HG03097 (cell line): ENCODE results near the gene CCDC63.

Experiments
- ATAC-seq: cut with Tn5 transposase; IDR thresholded peaks from one replicate; pipeline ENCODE4 v1.9.1; 2021; ENCODE audit not compliant: unreplicated experiment, low FRiP score

CCDC63 gene

DNA sequence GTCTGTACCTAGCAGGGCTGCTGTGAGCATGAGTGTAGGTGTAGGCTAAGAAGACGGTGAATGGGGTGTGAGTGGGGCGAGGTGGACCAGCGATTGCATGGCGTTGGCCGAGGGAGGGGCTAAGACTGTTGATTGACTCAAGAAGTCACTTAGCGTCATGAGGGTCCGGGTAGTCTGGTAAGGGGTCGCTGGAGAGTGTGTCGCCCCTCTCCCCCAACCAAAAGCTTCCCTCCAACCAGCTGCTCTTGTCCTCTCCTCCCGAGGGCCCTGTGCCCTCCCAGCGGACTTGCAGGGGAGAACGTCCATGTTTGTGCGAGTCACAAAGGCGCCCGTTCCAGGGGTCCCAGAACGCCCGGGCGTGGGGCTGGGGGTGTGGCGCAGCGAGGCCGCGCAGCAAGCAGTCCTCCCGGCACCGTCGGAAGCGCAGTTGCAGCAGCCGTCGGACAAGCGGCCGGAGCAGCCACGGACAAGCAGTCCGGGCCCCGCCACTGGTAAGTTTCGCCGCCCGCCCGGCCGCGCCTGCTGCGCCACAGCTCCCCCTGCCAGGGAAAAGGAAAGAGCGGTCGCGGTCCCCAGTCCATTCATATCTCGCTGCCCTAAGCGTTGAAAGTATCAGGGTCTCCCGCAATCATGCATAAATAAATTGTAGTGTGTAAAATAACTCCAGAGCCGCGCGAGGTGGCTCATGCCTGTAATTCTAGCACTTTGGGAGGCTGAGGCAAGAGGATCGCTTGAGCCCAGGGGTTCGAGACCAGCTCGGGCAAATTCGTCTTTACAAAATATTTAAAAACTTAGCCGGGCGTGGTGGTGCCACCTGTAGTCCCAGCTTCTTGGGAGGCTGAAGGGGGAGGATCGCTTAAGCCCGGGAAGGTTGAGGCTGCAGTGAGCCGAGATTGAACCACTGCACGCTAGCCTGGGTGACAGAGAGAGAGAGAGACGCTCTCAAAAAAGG lies at the start of gene CCDC63:
TSS of gene CCDC63 (plus strand) at position 373 of the 952 bp plus-strand sequence. CDS start 5,968 bp downstream, outside the sequence.
- no peak for ATAC-seq

DNA sequence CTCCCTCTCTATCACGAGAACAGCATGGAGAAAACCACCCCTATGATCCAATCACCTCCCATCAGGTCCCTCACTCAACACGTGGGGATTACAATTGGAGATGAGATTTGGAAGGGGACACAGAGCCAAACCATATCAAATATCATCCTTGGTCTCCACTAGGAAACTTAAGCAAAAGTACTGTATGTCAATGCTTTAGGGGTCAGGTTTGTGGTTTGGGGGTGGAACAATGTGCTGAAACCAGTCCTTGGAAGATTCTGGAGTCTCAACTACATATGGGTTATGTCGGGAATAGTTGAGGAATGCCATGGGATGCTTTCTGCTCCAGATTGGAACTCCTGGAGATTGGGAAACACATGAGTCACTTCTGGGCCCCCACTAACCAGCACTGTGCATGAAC lies 48.3 kb upstream of the CCDC63 start:
- ATAC-seq = no peak

DNA sequence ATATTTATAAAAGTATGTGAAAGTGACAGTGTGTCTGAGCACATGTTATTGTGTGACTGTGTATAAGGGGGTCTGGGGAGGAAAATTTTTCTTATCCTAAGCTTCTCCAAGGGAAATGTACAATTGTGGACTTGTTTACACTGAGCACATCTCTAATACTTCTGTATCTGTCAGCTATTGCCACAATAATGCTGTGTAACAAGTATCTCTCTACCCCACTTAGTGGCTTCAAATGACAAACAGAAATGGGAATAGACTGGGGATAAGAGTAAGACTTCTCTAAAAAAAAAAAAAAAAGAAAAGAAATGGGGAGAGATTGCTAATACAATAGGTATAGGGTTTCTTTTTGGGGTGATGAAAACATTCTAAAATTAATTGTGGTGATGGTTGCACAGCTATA lies 44.3 kb upstream of the CCDC63 start:
- no peak for ATAC-seq

DNA sequence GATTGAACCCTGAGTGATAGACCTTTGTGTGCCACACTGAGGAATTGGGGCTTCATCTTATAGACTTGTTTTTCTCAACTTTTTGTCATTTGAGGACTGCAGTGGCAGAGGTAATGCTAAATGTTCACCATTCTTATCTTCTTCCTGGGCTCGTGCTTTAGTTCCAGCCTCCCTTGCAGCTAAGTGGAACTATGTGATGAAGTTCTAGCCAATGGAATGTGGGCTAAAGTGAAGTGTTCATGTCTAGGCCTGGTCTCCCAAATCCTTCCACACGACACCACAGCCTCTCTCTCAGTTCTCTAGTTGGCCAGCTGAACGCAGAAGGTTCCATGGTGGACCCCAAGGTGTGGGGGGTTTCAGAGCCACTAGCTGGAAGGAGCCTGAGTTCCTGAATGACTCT lies 42.4 kb upstream of the CCDC63 start:
- no peak for ATAC-seq

DNA sequence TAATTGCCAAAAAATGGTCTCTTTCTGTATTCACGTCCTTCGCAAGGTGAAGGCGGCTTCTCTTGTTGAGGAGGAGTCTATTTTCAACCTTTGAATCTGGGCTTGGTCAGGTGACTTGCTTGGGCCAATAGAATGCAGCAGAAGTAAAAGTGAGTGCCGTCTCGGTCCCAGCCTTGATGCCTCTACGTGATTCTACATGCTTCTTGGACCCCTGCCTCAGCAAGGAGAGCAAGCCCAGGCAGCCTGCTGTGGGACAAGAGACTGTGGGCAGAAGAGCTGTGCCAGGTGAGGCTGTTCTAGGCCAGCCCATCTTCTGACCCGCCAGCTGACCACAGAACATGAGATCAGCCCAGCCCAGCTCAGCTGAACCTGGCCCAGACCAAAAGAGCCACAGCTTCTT lies 39.1 kb upstream of the CCDC63 start:
- no peak for ATAC-seq

DNA sequence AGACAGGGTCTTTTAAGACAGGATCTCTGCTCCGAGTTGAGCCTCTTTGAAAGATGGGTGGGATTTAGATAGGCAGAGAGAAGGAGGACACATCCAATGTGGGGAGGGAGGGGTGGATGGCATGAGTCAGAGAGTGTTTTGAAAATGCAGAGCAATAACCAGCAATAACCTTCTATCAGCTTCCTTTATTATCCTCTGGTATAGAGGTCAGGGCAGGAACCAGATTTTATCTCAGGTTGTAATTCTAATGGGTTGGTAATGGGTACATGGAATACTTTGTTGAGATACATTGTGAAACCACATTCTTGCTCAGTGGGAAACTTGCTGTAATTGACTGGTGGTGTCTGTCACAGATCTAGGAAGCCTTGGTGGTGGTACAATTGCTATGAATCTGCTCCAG lies 37.6 kb upstream of the CCDC63 start:
- ATAC-seq = no peak

DNA sequence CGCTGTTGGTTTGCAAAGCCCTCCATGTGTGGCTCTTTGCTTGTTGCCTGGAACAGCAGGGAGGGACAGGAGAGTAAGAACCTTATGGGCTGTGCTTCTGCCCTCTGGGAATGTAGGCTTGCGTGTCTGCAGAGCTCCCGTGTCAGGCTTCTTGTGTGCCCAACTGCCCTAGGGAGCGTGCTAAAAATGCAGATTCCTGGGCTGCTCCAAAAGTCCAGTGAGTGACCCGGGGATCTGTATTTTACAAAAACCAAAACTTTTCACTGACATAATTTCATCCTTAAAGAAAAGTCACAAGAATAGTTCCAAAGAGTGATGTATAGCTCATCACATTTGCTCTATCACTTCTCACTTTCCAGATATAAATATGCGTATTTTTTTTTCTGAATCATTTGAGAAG lies 34.8 kb upstream of the CCDC63 start:
- no peak for ATAC-seq

DNA sequence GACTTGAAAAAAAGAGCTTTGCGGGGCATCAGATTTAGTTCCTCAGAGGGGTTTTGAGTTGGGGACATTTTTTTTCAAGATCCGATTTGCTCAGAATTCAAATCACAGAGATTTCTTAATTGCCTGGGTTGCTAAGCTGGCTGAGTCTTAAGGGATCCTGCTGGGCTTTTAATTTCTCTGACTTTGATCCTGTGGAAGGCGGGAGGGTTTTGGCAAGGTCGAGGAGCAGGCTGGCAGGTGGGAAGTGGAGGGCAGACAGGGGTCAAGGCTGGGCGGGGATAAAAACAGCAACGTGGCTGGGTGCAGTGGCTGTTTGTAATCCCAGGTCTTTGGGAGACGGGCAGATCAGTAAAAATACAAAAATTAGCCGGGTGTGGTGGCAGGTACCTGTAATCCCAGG lies 33.5 kb upstream of the CCDC63 start:
- no peak for ATAC-seq

DNA sequence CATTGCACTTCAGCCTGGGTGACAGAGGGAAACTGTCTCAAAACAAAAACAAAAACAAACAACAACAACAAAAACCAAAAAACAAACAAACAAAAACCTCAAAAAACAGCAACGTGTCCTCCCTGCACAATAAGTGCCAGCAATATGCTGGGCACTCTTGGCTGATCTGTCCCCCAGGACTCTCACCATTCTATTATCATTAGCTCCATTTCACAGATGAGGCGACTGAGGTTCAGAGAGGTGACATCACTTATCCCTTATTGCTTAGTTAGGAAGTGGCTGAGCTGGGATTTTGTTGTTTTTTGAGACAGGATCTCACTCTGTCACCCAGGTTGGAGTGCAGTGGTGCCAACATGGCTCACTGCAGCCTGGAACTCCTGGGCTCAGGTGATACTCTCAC lies 33.0 kb upstream of the CCDC63 start:
- ATAC-seq = no peak

DNA sequence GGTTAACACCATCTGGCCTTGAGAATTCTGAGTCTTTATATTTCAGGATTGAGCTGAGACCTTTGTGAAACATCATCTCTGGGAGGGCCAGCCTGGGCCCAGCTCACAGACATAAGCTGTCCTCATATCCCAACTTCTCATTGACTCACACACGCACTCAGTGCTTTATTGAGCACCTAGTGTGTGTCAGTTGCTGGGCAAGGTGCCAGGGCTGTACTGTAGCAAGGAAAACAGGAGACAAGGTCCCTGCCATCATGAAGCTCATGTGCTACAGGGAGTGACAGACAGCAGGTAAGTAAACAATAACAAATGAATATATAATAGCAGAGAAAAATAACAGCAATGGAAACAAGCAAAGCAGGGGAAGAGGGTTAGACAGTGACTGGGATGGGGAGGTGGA lies 30.5 kb upstream of the CCDC63 start:
- ATAC-seq = no peak

DNA sequence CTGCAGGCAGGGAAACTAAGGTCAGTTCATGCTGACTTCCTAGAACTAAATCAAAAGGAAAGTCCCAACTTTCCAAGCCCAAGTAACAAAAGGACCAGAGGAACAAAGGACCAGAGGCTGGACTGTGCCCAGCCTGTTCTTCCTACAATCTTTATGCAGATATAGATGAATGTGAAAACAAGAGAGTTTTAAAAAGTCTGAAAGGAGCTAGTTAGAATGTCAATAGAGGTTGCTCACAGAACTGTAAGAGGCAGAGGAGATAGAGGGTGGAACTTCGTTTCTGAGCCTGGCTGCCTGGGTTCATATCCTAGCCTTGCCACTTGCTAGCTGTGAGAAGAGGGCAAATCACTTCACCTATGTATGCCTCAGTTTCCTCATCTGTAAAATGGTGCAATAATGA lies 30.0 kb upstream of the CCDC63 start:
- no peak for ATAC-seq

DNA sequence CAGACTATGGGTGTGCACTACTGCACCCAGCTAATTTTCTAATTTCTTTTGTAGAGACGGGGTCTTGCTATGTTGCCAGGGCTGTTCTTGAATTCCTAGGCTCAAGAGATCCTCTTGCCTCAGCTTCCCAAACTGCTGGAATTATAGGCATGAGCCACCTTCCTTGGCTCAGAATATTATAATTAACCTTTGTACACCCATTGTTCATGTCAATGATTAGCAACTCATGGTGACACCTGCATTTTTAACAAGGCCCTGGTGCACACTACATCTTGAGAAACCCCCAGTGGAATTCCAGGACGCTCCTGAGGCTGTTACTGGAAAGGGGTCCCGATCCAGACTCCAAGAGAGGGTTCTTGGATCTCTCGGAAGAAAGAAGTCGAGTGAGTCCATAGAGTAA lies 28.3 kb upstream of the CCDC63 start:
- no peak for ATAC-seq

DNA sequence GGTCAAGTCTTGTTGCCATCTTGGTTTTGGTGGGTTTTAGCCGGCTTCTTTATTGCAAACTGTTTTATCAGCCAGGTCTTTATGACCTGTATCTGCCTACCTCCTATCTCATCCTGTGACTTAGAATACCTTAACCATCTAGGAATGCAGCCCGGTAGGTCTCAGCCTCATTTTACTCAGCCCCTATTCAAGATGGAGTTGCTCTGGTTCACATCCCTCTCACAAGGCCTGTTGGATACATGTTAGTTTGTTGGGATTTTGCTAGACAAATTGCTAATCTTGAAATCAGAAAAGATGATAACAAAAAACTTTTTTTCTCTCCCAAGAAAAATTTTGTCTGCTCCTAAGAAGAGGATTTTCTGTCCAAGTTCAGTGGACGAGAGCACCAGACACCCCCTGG lies 27.6 kb upstream of the CCDC63 start:
- no peak for ATAC-seq

DNA sequence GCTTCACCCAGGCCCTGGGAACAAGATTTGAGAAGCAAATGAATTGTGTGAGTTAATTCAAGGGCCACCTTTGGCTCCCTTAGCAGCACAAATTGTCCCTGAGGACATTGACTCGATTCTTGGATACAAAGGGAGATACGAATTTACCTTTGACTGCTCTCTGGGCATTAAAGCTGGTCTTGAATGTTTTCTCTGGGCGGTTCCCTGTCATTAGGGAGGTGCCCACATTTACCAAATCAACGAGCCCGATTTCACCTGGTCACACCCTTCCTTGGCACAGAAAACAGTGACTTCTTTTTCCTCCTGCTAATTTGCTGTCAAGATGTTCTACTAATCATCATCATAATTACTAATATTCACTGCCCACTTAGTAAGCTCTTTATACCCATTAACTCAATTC lies 27.1 kb upstream of the CCDC63 start:
- no peak for ATAC-seq

DNA sequence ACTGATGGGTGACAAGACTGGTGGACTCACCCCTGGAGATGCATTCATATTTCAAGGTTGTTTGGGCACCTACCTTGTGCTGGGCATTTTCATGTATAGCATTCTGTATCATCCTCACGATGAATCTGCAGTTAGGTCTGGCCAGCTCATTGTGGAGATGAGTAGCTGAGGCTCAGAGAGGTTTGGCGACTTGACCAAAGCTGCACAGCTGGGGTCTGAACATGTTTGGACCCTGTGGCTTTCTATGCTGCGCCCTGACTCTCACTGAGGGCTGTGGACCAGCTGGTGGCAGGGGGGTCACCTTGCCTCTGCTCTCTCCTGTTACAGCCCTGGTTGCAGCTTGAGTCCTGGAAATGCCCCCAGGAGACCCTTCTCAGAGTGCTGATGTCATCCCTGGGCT lies 24.9 kb upstream of the CCDC63 start:
- ATAC-seq = no peak

DNA sequence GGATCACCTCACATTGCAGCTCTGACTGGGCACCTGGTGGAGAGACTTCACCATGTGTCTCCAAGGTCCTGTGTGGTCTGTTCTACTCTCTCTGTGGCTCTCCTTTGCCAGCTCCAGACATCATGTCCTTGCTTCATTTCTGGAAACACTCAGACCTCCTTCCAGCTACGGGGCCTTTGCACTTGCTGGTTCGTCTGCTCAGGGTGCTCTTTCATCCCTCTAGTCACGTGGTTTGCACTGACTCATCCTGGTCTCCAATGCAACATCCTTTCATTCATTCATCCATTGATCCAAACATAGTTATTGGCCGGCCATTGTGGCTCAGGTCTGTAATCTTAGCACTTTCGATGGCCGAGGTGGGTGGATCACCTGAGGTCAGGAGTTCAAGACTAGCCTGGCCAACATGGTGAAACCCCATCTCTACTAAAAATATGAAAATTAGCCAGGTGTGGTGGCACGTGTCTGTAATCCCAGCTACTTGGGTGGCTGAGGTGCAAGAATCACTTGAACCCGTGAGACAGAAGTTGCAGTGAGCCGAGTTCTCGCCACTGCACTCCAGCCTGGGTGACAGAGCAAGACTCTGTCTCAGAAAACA lies 23.9 kb upstream of the CCDC63 start:
- no peak for ATAC-seq

DNA sequence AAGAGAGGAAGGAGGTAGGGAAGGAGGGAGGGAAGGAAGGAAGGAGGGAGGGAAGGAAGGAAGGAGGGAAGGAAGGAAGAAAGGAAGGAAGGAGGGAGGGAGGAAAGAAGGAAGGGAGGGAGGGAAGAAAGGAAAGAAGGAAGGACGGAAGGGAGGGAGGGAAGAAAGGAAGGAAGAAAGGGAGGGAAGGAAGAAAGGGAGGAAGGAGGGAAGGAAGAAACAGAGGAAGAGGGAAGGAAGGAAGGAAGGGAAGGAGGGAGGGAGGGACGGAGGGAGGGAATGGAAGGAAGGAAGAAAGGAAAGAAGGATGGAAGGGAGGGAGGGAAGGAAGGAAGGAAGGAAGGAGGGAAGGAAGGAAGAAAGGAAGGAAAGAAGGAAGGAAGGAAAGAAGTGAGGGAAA lies 22.4 kb upstream of the CCDC63 start:
- ATAC-seq = no peak

DNA sequence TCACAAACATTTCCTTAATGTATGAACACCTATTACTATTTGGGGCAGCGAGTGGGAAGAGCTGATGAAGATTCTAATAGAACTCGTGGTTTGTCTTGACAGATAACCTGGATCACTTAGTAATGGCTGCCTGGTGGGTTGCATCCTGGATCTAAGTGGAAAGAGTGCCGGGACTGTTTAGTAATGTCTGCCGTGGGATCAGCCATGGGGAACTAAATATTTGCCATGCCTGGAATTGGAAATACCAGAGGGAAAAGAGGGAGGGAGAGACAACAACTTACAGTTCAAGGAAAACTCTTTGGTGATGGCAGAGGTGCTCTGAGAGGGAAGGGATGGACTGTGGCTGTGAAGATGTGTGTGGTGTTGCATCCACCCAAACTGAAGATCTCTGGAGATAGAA lies 21.3 kb upstream of the CCDC63 start:
- ATAC-seq = no peak

DNA sequence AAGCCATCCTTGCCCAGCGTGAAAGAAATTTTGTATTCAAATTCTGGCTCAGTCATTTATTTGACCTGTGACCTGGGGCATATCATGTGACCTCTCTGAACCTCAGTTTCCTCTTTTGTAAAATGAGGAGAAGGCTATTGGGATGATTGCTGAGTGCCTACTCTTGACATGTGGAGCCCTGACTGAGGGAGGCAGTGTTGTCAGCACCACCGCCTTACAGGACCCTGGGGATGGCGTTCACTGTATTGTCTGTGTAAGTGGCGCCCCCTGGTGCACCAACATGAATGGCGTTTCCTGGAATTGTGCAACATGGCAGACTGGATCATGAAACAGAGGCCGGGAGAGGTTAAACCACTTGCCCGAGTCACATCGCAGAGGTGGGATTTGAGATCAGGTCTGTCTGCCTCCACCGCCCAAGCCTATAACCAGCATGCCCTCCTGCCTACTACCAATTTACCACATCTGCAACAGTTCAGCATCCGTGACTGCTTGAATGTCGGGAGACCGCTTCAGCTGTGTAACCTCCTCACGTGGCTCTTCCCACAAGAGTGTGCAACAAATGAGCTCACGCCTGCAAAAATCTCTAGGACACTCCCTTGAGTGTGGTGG lies 20.1 kb upstream of the CCDC63 start:
- peak; percentile 91 for ATAC-seq

DNA sequence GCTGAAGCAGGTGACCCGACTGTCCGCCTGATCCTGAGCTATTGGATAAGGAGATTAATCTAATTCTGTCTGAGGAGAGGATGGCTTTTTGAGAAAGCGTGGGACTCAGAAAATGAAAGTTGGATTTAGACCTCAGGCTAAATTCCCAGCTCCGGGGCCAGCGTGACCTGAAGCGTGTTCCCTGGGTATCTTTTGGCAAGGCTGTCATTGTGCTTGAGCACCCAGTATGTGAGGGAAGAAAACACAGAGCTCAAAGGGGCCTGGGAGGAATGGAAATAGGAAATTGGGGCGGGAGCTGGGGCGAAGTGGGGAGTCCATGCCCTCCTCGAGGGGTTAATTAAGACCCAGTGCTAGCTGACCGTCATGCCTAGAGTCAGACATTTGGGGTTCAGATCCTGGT lies 17.5 kb upstream of the CCDC63 start:
- no peak for ATAC-seq

DNA sequence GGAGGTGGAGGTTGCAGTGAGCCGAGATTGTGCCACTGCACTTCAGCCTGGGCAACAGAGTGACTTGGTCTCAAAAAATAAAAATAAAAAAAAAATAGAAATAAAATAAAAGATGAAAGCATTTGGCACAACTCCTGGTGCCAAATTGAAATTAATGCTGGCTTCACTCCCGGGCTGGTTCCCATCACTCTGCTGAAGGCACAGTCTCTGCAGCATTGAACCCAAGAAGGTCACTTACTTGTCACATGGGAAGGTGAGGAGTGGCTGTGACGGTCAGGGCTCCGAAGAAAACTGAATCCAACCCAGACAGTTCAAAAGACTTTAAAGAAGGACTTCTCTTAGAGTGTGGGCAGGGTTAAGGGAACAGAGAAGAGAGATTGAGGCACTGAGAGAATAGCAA lies 10.5 kb upstream of the CCDC63 start:
- no peak for ATAC-seq

DNA sequence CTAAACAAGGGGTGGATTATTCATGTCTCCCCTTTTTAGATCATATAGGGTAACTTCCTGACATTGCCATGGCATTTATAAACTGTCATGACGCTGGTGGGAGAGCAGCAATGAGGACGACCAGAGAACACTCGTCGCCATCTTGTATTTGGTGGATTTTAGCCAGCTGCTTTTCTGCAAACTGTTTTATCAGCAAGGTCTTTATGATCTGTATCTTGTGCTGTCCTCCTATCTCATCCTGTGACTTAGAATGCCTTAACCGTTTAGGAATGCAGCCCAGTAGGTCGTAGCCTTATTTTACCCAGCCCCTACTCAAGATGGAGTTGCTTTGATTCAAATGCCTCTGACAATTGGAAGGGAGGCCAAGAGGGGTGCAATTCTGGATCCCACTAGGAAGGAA lies 5.8 kb upstream of the CCDC63 start:
- ATAC-seq = no peak
